RWPE2 (cell line): ENCODE measurements around the gene HMGCLL1.

Experiments used
- ATAC-seq: fragments of 200-7000 bp; cut with Tn5 transposase; 3 replicates; pipeline ENCODE4 v1.9.1; 2021; ENCODE audit warnings: low read depth
- DNase-seq: peaks from one replicate; pipeline ENCODE4 v3.0.0-alpha.2; 2020; ENCODE audit warnings: low spot score
- H3K27ac ChIP-seq: fragments of 450-650 bp; 2 replicates; pipeline ENCODE4 v1.5.1; 2017; ENCODE audit warnings: mild to moderate bottlenecking; ENCODE audit not compliant: poor library complexity, severe bottlenecking
- H3K27me3 ChIP-seq: fragments of 250-450 bp; sonication (Bioruptor Pico); 2 replicates; pipeline ENCODE4 v1.5.1; 2021; ENCODE audit warnings: mild to moderate bottlenecking, moderate library complexity; ENCODE audit not compliant: insufficient read depth, poor library complexity, severe bottlenecking
- H3K36me3 ChIP-seq: fragments of 250-450 bp; sonication (Bioruptor Pico); 2 replicates; pipeline ENCODE4 v1.5.1; 2020; ENCODE audit warnings: low read depth, mild to moderate bottlenecking, moderate library complexity
- H3K4me1 ChIP-seq: fragments of 250-450 bp; sonication (Bioruptor Pico); 2 replicates; pipeline ENCODE4 v1.5.1; 2021; ENCODE audit warnings: mild to moderate bottlenecking, moderate library complexity; ENCODE audit not compliant: insufficient read depth, poor library complexity, severe bottlenecking
- H3K4me3 ChIP-seq: fragments of 250-450 bp; sonication (Bioruptor Pico); 2 replicates; pipeline ENCODE4 v1.5.1; 2021; ENCODE audit warnings: mild to moderate bottlenecking, moderate library complexity; ENCODE audit not compliant: severe bottlenecking
- H3K9me3 ChIP-seq: fragments of 250-450 bp; sonication (Bioruptor Pico); 2 replicates; pipeline ENCODE4 v1.5.1; 2021; ENCODE audit warnings: mild to moderate bottlenecking, moderate library complexity; ENCODE audit not compliant: severe bottlenecking
- TF ChIP-seq, protein P1 (sequence below): fragments of 450-650 bp; IDR thresholded peaks from one replicate; pipeline ENCODE4 v1.5.1; 2017; ENCODE audit warnings: mild to moderate bottlenecking, moderate library complexity; ENCODE audit not compliant: poor library complexity, severe bottlenecking

The HMGCLL1 gene

GRCh38 chr6:55578537-55579363, at the start of gene HMGCLL1:
Gene HMGCLL1, minus strand, starts transcription at chr6:55579192. Its CDS starts 137 bp downstream, at chr6:55579055.
- TF ChIP-seq, protein P1, sequence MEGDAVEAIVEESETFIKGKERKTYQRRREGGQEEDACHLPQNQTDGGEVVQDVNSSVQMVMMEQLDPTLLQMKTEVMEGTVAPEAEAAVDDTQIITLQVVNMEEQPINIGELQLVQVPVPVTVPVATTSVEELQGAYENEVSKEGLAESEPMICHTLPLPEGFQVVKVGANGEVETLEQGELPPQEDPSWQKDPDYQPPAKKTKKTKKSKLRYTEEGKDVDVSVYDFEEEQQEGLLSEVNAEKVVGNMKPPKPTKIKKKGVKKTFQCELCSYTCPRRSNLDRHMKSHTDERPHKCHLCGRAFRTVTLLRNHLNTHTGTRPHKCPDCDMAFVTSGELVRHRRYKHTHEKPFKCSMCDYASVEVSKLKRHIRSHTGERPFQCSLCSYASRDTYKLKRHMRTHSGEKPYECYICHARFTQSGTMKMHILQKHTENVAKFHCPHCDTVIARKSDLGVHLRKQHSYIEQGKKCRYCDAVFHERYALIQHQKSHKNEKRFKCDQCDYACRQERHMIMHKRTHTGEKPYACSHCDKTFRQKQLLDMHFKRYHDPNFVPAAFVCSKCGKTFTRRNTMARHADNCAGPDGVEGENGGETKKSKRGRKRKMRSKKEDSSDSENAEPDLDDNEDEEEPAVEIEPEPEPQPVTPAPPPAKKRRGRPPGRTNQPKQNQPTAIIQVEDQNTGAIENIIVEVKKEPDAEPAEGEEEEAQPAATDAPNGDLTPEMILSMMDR = no peak
- H3K4me3 ChIP-seq = peak within 1 kb of the TSS; percentile 30
- H3K27me3 ChIP-seq = peaks cover 11% of the 10 kb centered on the region
- peak; percentile 34 for DNase-seq
- H3K27ac ChIP-seq = no peak within 1 kb of the TSS
- H3K4me1 ChIP-seq = no peaks in the 10 kb centered on the region
- H3K9me3 ChIP-seq = no peaks in the 10 kb centered on the region
- no peaks in the 10 kb centered on the region for H3K36me3 ChIP-seq
- peak; percentile 85 for ATAC-seq

- no peak overlapping the region for H3K4me3 ChIP-seq
- TF ChIP-seq, protein P1 = no peak
- H3K9me3 ChIP-seq = peaks cover 4% of the 10 kb centered on the region
- no peaks in the 10 kb centered on the region for H3K36me3 ChIP-seq
- ATAC-seq (no peak), DNase-seq (no peak)
- no peaks in the 10 kb centered on the region for H3K27me3 ChIP-seq
- H3K27ac ChIP-seq = no peak overlapping the region
- H3K4me1 ChIP-seq = no peaks in the 10 kb centered on the region
Observed at GRCh38 chr6:55621993-55622392, 43.0 kb upstream of the HMGCLL1 start.

DNA sequence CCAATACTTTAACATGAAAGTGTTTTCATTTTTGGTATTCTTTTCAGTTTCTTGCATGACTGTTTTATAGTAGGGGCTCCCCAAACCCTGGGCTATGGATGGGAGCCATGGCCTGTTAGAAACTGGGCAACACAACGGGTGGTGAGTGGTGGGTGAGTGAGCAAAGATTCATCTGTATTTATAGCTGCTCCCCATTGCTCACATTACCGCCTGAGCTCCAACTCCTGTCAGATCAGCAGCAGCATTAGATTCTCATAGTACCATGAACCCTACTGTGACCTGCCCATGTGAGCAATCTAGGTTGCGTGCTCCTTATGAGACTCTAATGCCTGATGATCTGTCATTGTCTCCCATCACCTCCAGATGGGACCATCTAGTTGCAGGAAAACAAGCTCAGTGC, 42.3 kb upstream of the HMGCLL1 start:
- no peak overlapping the region for H3K4me3 ChIP-seq
- no peaks in the 10 kb centered on the region for H3K36me3 ChIP-seq
- no peak overlapping the region for H3K27ac ChIP-seq
- H3K4me1 ChIP-seq = no peaks in the 10 kb centered on the region
- DNase-seq (no peak), ATAC-seq (no peak)
- TF ChIP-seq, protein P1 = no peak
- no peaks in the 10 kb centered on the region for H3K27me3 ChIP-seq
- H3K9me3 ChIP-seq = peaks cover 4% of the 10 kb centered on the region

DNA sequence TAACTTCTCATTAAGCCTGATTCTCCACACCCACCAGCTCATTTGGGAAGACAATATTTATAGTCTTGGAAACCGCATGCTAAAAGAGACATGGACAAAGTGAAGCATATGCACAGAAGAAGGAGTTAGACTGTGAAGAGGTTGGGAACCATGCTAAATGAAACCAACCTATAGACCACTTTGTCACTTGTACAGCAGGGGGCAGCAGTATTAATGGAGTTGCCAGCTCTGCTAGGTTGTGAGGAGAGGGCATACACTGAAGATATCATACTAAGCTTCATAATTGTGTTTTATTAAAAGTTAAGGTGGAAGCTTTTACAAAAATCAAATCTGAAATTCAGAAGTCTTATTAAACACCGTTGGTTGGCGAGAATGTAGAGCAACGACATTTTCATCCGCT, 38.3 kb upstream of the HMGCLL1 start:
- DNase-seq (no peak), ATAC-seq (peak; percentile 56; the same call in 1 of the 3 replicates)
- TF ChIP-seq, protein P1 = peak; percentile 67
- no peak overlapping the region for H3K4me3 ChIP-seq
- no peaks in the 10 kb centered on the region for H3K27me3 ChIP-seq
- no peak overlapping the region for H3K27ac ChIP-seq
- H3K4me1 ChIP-seq = no peaks in the 10 kb centered on the region
- no peaks in the 10 kb centered on the region for H3K9me3 ChIP-seq
- H3K36me3 ChIP-seq = no peaks in the 10 kb centered on the region

DNA sequence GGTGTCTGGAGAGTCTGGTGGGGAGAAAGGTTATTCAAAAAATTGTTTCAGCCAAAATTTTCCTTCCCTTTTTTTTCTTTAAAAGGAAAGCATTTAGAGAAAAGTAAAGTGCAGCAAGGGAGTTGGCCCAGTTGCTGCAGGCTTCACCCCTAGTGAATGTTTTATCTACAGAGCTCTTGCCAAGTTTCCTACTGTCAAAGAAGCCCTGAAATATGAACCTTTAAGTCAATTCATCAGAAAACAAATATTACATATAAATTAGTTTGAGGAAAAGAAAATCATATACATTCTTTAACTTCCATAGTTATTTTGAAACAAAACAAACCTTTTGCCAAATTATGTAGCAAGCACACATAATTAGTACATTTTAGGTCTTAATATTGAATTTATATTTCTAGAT, 25.0 kb upstream of the HMGCLL1 start:
- Histone ChIP-seq H3K9me3 (no peaks in the 10 kb centered on the region), H3K27me3 (no peaks in the 10 kb centered on the region), H3K4me1 (no peaks in the 10 kb centered on the region), H3K36me3 (no peaks in the 10 kb centered on the region), H3K4me3 (no peak overlapping the region), H3K27ac (no peak overlapping the region)
- no peak for DNase-seq
- ATAC-seq = no peak
- TF ChIP-seq, protein P1 = no peak
